A549 (cell line): ENCODE results near the gene WWP2. TPM values are rescaled to one million over a fixed set of nuclear protein-coding genes. Genes with fewer than 3 reads are reported as not detected.

Experiments
- ATAC-seq, 2 experiments: fragments of 200-7000 bp in 1 of 2; fragments of >200 bp in 1 of 2; cut with Nextera tagmentation in 1 of 2; cut with Tn5 transposase in 1 of 2; 3 replicates each; pipeline versions ENCODE4 v1.8.0 to v1.9.1; 2018 to 2020; ENCODE audit warnings: mild to moderate bottlenecking in 1 of 2, moderate library complexity in 1 of 2
- CTCF ChIA-PET: fragments of 300-600 bp; sonication (Branson Sonifier 250); formaldehyde crosslinking; extraction: SDS; loops from one replicate; lab custom pipeline; 2021; ENCODE audit warnings: antibody characterized with exemption, inconsistent platforms; lab: Yijun Ruan, JAX
- POLR2A ChIA-PET: fragments of 350-600 bp; formaldehyde crosslinking; extraction: SDS; loops from one replicate; lab custom pipeline; 2021; ENCODE audit warnings: antibody characterized with exemption, inconsistent platforms; lab: Yijun Ruan, JAX
- DNase-seq, 2 experiments: peaks; one replicate each; pipeline versions ENCODE4 v3.0.0 to v3.0.0-alpha.2; 2011 to 2016; ENCODE audit warnings: low read depth in 1 of 2, low spot score in 1 of 2
- FAIRE-seq: peaks from 2 replicates; lab custom pipeline; 2011; peaks lifted over from hg19 to GRCh38; lab: Jason Lieb, UNC
- H3K27ac ChIP-seq, 2 experiments: fragments of >200 bp; sonication (Bioruptor Twin); formaldehyde crosslinking; 3 replicates each; pipeline ENCODE4 v1.5.1; 2016 to 2017
- H3K4me1 ChIP-seq: fragments of >200 bp; sonication (Bioruptor Twin); formaldehyde crosslinking; 3 replicates; pipeline ENCODE4 v1.6.1; 2016
- H3K4me2 ChIP-seq: fragments of >200 bp; sonication (Bioruptor Twin); formaldehyde crosslinking; 3 replicates; pipeline ENCODE4 v1.6.1; 2016
- H3K4me3 ChIP-seq: fragments of >200 bp; sonication (Bioruptor Twin); formaldehyde crosslinking; 3 replicates; pipeline ENCODE4 v1.5.1; 2016
- H3K9me3 ChIP-seq: fragments of >200 bp; sonication (Bioruptor Twin); formaldehyde crosslinking; 3 replicates; pipeline ENCODE4 v1.6.1; 2016
- CBX2 ChIP-seq: fragments of 200-600 bp; sonication (generic); IDR thresholded peaks from 2 replicates; pipeline ENCODE4 v1.6.1; 2016; ENCODE audit warnings: low read depth, mild to moderate bottlenecking, borderline replicate concordance
- CBX8 ChIP-seq: fragments of 200-600 bp; sonication (generic); IDR thresholded peaks from 2 replicates; pipeline ENCODE4 v1.6.1; 2016
- CHD2 ChIP-seq: fragments of 150-350 bp; IDR thresholded peaks from 2 replicates; pipeline ENCODE4 v1.6.1; 2014; ENCODE audit warnings: low read length; ENCODE audit not compliant: partially characterized antibody
- HDAC2 ChIP-seq: fragments of 200-600 bp; sonication (generic); IDR thresholded peaks from 2 replicates; pipeline ENCODE4 v1.6.1; 2016
- HOXB13 ChIP-seq: fragments of 250-450 bp; sonication (Bioruptor Pico); IDR thresholded peaks from 2 replicates; pipeline ENCODE4 v1.5.0; 2020; ENCODE audit warnings: low read depth, mild to moderate bottlenecking, moderate library complexity
- HOXB5 ChIP-seq: fragments of 250-450 bp; sonication (Bioruptor Pico); IDR thresholded peaks from 2 replicates; pipeline ENCODE4 v1.5.0; 2020; ENCODE audit warnings: mild to moderate bottlenecking, moderate library complexity
- MYC ChIP-seq: IDR thresholded peaks from 2 replicates; pipeline ENCODE4 v1.6.1; 2012; ENCODE audit warnings: mild to moderate bottlenecking, inconsistent platforms, low read length, improper control_type of control experiment, borderline replicate concordance
- NFE2L2 ChIP-seq: fragments of 150-350 bp; conservative IDR thresholded peaks from 2 replicates; pipeline ENCODE4 v1.6.1; 2014; ENCODE audit warnings: low read length
- NR3C1 ChIP-seq: fragments of >200 bp; sonication (Bioruptor Twin); formaldehyde crosslinking; IDR thresholded peaks from 3 replicates; pipeline ENCODE4 v1.6.1; 2017
- PHF8 ChIP-seq: fragments of 200-600 bp; sonication (generic); IDR thresholded peaks from 2 replicates; pipeline ENCODE4 v1.6.1; 2016; ENCODE audit warnings: low read depth, mild to moderate bottlenecking, antibody characterized with exemption, moderate library complexity, borderline replicate concordance
- POLR2AphosphoS2 ChIP-seq: conservative IDR thresholded peaks from 2 replicates; pipeline ENCODE4 v1.6.1; 2012; ENCODE audit warnings: low read length, improper control_type of control experiment, inconsistent platforms
- RAD21 ChIP-seq, 2 experiments: fragments of >200 bp in 1 of 2; sonication (Bioruptor Twin) in 1 of 2; formaldehyde crosslinking in 1 of 2; IDR thresholded peaks in 1 of 2; conservative IDR thresholded peaks in 1 of 2; 2 replicates in 1 of 2; 3 replicates in 1 of 2; pipeline ENCODE4 v1.6.1; 2012 to 2018; ENCODE audit warnings: inconsistent platforms in 1 of 2
- RARB ChIP-seq: fragments of 250-450 bp; sonication (Bioruptor Pico); IDR thresholded peaks from 2 replicates; pipeline ENCODE4 v1.8.0; 2021; ENCODE audit warnings: mild to moderate bottlenecking, moderate library complexity
- SMC3 ChIP-seq: fragments of >200 bp; sonication (Bioruptor Twin); formaldehyde crosslinking; IDR thresholded peaks from 3 replicates; pipeline ENCODE4 v1.6.1; 2018; ENCODE audit warnings: inconsistent platforms
- SREBF2 ChIP-seq: fragments of 450-650 bp; IDR thresholded peaks from 2 replicates; pipeline ENCODE4 v1.6.1; 2014; ENCODE audit warnings: mild to moderate bottlenecking, moderate library complexity
- TP53 ChIP-seq: fragments of 250-450 bp; sonication (Bioruptor Pico); IDR thresholded peaks from 2 replicates; pipeline ENCODE4 v1.5.0; 2021; ENCODE audit warnings: mild to moderate bottlenecking, moderate library complexity
- ZNF302 ChIP-seq: fragments of 250-450 bp; sonication (Bioruptor Pico); IDR thresholded peaks from 2 replicates; pipeline ENCODE4 v1.9.0; 2021; ENCODE audit warnings: inconsistent platforms, mild to moderate bottlenecking, moderate library complexity
- ZSCAN20 ChIP-seq: fragments of 250-450 bp; sonication (Bioruptor Pico); IDR thresholded peaks from 2 replicates; pipeline ENCODE4 v1.8.0; 2022; ENCODE audit warnings: mild to moderate bottlenecking, moderate library complexity
- WGBS: methylation state at CpG from one replicate; pipeline ENCODE4 v1.1.6; 2017; ENCODE audit errors: missing lambda C conversion rate; 5-methylcytosine and 5-hydroxymethylcytosine counted together
- polyA plus RNA-seq, 4 experiments: library from polyadenylated mRNA; depleted of rRNA in 3 of 4; stranded (reverse); fragments of >200 nt; fragmentation: RNase III in 1 of 4; extraction: RNeasy Plus Mini Kit Qiagen cat#74134 plus additional on column Dnase treatment in 1 of 4; gene quantifications; 2 replicates in 3 of 4; 3 replicates in 1 of 4; pipeline ENCODE4 v1.2.3, GENCODE V29; 2011 to 2017
- TF ChIP-seq, protein P1 (sequence below): fragments of >200 bp; sonication (Bioruptor Twin); formaldehyde crosslinking; IDR thresholded peaks from 3 replicates; pipeline ENCODE4 v1.6.1; 2016
- TF ChIP-seq, protein P2 (sequence below): IDR thresholded peaks from 2 replicates; pipeline ENCODE4 v1.6.1; 2012
- TF ChIP-seq, protein P3 (sequence below): fragments of >200 bp; sonication (Bioruptor Twin); formaldehyde crosslinking; IDR thresholded peaks from 3 replicates; pipeline ENCODE4 v1.5.1; 2016
- TF ChIP-seq, protein P4 (sequence below): fragments of 450-650 bp; IDR thresholded peaks from 2 replicates; pipeline ENCODE4 v1.6.1; 2014; ENCODE audit warnings: antibody characterized with exemption
- TF ChIP-seq, protein P5 (sequence below): fragments of >200 bp; sonication (Bioruptor Twin); formaldehyde crosslinking; IDR thresholded peaks from 2 replicates; pipeline ENCODE4 v1.6.1; 2016

The WWP2 gene
- polyA plus RNA-seq, 2 of the 4 experiments (the other 2 are of a cell fraction) = 16.1 to 16.2 TPM

DNA sequence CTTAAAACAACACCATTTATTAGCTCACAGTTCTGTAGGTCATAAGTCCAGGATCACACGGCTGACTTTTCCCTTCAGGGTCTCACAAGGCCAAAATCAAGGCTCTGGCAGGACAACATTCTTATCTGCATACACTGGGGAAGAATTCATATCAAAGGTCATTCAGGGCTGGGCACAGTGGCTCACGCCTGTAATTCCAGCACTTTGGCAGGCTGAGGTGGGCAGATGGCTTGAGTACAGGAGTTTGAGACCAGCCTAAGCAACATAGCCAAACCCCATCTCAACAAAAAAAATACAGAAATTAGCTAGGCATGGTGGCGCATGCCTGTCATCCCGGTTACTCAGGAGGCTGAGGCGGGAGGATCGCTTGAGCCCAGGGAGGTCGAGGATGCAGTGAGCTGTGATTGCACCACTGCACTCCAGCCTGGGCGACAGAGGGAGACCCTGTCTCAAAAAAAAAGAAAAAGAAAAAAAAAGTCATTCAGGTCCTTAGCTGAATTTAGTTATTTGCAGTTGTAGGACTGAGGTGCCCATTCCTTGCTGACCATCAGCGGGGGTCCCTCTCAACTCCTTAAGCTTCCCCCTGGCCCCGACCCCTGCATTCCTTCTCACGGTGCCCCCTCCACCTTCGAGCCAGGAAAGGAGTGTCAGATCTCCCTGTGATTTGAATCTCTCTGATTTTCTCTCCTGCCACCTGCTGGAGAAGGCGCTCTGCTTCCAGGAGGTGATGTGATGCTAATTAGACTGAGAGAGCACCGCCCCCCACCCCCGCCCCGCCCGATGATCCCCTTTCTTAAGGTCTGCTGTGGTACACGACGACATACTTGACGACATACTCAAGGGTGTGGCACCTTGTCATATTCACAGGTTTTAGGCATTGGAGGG is 97.2 kb downstream of the WWP2 start:
- peak overlapping the region; percentile 29 to 67; a peak in 4 of 6 replicates for H3K27ac ChIP-seq
- H3K4me3 ChIP-seq = no peak overlapping the region
- FAIRE-seq = no peak
- peak; percentile 83 to 91; a peak in 5 of 6 replicates for ATAC-seq
- 26% methylated on average over 20 of the region's 20 CpGs for WGBS
- H3K9me3 ChIP-seq = no peaks in the 10 kb centered on the region
- ChIA-PET POLR2A (no interaction called here), CTCF (interaction anchor here (0.6 to 5.0 kb wide), 24 partner anchors 11 to 455 kb away, joined by 3 to 21 read pairs (median 4); partner anchors contain the start of gene NOB1)
- peak; percentile 54 to 57 for DNase-seq
- H3K4me1 ChIP-seq = peaks cover 12% of the 10 kb centered on the region
- peak overlapping the region; percentile 63 for H3K4me2 ChIP-seq
- TF ChIP-seq, protein P1, sequence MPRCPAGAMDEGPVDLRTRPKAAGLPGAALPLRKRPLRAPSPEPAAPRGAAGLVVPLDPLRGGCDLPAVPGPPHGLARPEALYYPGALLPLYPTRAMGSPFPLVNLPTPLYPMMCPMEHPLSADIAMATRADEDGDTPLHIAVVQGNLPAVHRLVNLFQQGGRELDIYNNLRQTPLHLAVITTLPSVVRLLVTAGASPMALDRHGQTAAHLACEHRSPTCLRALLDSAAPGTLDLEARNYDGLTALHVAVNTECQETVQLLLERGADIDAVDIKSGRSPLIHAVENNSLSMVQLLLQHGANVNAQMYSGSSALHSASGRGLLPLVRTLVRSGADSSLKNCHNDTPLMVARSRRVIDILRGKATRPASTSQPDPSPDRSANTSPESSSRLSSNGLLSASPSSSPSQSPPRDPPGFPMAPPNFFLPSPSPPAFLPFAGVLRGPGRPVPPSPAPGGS = no peak
- no peak for TF ChIP-seq NFE2L2
- no peak for TF ChIP-seq CHD2
- no peak for TF ChIP-seq CBX8
- no peak for TF ChIP-seq POLR2AphosphoS2
- no peak for TF ChIP-seq PHF8
- TF ChIP-seq HDAC2 = no peak
- TF ChIP-seq, protein P2, sequence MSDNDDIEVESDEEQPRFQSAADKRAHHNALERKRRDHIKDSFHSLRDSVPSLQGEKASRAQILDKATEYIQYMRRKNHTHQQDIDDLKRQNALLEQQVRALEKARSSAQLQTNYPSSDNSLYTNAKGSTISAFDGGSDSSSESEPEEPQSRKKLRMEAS = no peak
- TF ChIP-seq, protein P3, sequence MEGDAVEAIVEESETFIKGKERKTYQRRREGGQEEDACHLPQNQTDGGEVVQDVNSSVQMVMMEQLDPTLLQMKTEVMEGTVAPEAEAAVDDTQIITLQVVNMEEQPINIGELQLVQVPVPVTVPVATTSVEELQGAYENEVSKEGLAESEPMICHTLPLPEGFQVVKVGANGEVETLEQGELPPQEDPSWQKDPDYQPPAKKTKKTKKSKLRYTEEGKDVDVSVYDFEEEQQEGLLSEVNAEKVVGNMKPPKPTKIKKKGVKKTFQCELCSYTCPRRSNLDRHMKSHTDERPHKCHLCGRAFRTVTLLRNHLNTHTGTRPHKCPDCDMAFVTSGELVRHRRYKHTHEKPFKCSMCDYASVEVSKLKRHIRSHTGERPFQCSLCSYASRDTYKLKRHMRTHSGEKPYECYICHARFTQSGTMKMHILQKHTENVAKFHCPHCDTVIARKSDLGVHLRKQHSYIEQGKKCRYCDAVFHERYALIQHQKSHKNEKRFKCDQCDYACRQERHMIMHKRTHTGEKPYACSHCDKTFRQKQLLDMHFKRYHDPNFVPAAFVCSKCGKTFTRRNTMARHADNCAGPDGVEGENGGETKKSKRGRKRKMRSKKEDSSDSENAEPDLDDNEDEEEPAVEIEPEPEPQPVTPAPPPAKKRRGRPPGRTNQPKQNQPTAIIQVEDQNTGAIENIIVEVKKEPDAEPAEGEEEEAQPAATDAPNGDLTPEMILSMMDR = peak; percentile 64
- TF ChIP-seq, protein P4, sequence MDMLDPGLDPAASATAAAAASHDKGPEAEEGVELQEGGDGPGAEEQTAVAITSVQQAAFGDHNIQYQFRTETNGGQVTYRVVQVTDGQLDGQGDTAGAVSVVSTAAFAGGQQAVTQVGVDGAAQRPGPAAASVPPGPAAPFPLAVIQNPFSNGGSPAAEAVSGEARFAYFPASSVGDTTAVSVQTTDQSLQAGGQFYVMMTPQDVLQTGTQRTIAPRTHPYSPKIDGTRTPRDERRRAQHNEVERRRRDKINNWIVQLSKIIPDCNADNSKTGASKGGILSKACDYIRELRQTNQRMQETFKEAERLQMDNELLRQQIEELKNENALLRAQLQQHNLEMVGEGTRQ = no peak
- TF ChIP-seq RAD21 (conservative IDR thresholded peaks at IDR 0.05 in 1 of 2, IDR thresholded peaks at IDR 0.05 in 1 of 2) = peak; percentile 63 to 69
- TF ChIP-seq NR3C1 = no peak
- no peak for TF ChIP-seq HOXB13
- TF ChIP-seq HOXB5 (CRISPR knock-in tag) = no peak
- peak; percentile 83 for TF ChIP-seq SMC3
- TF ChIP-seq, all 56 proteins: peak for 3

DNA sequence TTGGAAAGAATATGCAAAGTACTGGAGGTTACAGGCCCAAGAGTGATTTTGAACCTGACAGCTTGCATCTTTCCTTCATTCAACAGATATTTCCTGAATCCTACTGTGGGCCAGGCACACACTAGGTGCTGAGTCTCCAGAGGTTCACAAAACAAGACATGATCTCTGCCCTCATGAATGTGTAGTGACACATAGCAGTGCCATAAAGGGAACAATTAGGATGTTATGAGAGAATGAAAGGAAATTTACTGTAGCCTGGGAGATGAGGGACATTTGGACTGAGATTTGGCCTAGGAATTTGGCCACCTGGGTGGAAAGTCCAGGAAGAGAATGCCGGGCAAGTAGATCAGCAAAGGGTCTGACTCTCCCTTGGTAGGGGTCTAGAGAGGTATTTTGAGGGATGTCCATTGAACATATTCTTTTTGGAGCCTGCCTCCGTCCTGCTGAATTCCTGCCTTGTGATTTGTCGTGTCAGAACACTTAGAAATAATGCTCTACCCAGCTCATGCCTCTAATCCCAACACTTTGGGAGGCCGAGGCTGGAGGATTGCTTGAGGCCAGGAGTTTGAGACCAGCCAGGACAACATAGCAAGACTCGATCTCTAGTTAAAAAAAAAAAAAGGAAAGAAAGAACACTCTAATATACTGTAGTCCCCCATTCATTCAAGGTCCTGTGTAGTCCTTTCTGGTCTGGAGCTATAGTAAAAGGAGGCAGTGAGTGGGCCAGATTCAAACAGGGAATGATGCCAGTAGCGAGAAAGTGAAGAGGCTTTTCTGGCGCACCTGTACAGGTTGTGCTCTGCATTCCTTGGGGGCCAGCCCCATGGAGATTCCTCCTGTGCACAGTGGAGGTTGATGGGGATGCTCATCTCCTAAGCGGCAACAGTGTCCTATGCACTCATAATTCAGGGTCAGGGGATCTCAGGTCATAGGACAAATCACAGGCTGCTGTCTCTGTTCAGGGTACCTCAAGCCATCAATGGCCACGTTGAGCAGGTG is 98.4 kb downstream of the WWP2 start:
- Histone ChIP-seq H3K4me3 (no peak overlapping the region), H3K9me3 (no peaks in the 10 kb centered on the region), H3K4me1 (peaks cover 12% of the 10 kb centered on the region), H3K27ac (no peak overlapping the region), H3K4me2 (no peak overlapping the region)
- TF ChIP-seq, protein P2 = no peak
- TF ChIP-seq HOXB5 (CRISPR knock-in tag) (no peak), RARB (CRISPR knock-in tag) (no peak), RAD21 (conservative IDR thresholded peaks at IDR 0.05 in 1 of 2, IDR thresholded peaks at IDR 0.05 in 1 of 2) (no peak), TP53 (CRISPR knock-in tag) (no peak), ZSCAN20 (CRISPR knock-in tag) (no peak), CBX2 (no peak), MYC (no peak), SREBF2 (no peak), ZNF302 (no peak)
- TF ChIP-seq, protein P4 = no peak
- TF ChIP-seq, protein P5, sequence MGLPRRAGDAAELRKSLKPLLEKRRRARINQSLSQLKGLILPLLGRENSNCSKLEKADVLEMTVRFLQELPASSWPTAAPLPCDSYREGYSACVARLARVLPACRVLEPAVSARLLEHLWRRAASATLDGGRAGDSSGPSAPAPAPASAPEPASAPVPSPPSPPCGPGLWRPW = no peak
- TF ChIP-seq, protein P3 = no peak
- no peak for FAIRE-seq
- WGBS = 77% methylated on average over 9 of the region's 9 CpGs
- ChIA-PET CTCF (interaction anchor here (0.5 to 5.0 kb wide), 9 partner anchors 10 to 273 kb away, joined by 3 to 21 read pairs (median 3); no protein-coding TSS in a partner anchor), POLR2A (no interaction called here)
- ATAC-seq = no peak
- DNase-seq = no peak
